ENCODE measurements around the gene POU4F1.

DNA sequence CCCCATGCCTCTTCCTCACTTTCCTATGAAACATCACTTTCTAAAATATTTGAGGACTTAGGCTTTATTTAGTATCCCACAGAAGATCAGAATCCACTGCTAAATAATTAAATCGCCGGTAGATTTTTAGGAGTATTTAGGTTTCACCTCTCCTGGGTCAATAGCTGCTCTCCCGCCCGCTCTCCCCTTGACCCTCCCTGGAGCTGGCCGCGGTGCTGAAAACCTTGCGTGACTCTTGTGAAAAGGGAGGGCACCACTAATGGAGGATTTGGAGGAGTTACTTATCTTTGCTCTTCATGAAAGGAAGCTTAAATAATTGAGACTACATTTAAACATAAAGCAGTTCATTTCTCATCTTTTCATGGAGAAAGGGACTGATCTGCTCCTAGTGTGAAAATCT is 14.1 kb downstream of the POU4F1 start:
- TF ChIP-seq, protein P1, sequence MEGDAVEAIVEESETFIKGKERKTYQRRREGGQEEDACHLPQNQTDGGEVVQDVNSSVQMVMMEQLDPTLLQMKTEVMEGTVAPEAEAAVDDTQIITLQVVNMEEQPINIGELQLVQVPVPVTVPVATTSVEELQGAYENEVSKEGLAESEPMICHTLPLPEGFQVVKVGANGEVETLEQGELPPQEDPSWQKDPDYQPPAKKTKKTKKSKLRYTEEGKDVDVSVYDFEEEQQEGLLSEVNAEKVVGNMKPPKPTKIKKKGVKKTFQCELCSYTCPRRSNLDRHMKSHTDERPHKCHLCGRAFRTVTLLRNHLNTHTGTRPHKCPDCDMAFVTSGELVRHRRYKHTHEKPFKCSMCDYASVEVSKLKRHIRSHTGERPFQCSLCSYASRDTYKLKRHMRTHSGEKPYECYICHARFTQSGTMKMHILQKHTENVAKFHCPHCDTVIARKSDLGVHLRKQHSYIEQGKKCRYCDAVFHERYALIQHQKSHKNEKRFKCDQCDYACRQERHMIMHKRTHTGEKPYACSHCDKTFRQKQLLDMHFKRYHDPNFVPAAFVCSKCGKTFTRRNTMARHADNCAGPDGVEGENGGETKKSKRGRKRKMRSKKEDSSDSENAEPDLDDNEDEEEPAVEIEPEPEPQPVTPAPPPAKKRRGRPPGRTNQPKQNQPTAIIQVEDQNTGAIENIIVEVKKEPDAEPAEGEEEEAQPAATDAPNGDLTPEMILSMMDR (IDR thresholded peaks at IDR 0.05): no peak
- TF ChIP-seq POLR2A (IDR thresholded peaks at IDR 0.05): no peak
